ENCODE data around the gene MTERF4. TPM values are rescaled to one million over a fixed set of nuclear protein-coding genes. Genes with fewer than 3 reads are reported as not detected.

Gene MTERF4
- total and polyA plus RNA-seq, 8 donors: 14.0 to 36.8 (median 16.8) TPM

- peaks cover 7 to 21% (median 15%) of the 10 kb centered on the region in 3 donors for H3K4me1 ChIP-seq
- peaks cover 0 to 17% (median 0%) of the 10 kb centered on the region in 3 donors for H3K36me3 ChIP-seq
- intact Hi-C loops (cut with DNase I): no loop called here
- no peak for ATAC-seq
- TF ChIP-seq CTCF (IDR thresholded peaks at IDR 0.05): no peak
- FAIRE-seq: no peak
- H3K27me3 ChIP-seq: no peaks in the 10 kb centered on the region
- 21% methylated on average over 5 of the region's 5 CpGs for WGBS, 2 donors
- H3K9me3 ChIP-seq: no peaks in the 10 kb centered on the region
- peak in 1 of 6 donors; percentile 27 for DNase-seq
- H3K27ac ChIP-seq: peak overlapping the region in 2 of 4 donors; percentile 89 to 91
- H3K4me3 ChIP-seq: peak overlapping the region; percentile 76 to 94 (median 86)
Observed at GRCh38 chr2:241103176-241103595, 1.1 kb upstream of the MTERF4 start.

- Histone ChIP-seq H3K27me3 (no peaks in the 10 kb centered on the region), H3K36me3 (peaks cover 0 to 36% (median 7%) of the 10 kb centered on the region in 3 donors), H3K4me3 (no peak overlapping the region), H3K4me1 (peaks cover 7 to 21% (median 15%) of the 10 kb centered on the region in 3 donors), H3K9me3 (no peaks in the 10 kb centered on the region), H3K27ac (no peak overlapping the region)
- ATAC-seq: no peak
- 95 to 97% methylated on average over 5 of the region's 5 CpGs for WGBS, 2 donors
- FAIRE-seq: no peak
- intact Hi-C loops (cut with DNase I): no loop called here
- no peak for DNase-seq
- no peak for TF ChIP-seq CTCF (IDR thresholded peaks at IDR 0.05)
Observed at GRCh38 chr2:241099246-241099645, 2.8 kb downstream of the MTERF4 start.

GRCh38 chr2:241096979-241097378 lies 5.1 kb downstream of the MTERF4 start:
- Histone ChIP-seq H3K36me3 (peaks cover 0 to 52% (median 11%) of the 10 kb centered on the region in 3 donors), H3K27me3 (no peaks in the 10 kb centered on the region), H3K9me3 (no peaks in the 10 kb centered on the region), H3K4me1 (peaks cover 4 to 13% (median 8%) of the 10 kb centered on the region in 3 donors), H3K27ac (no peak overlapping the region), H3K4me3 (no peak overlapping the region)
- no peak for TF ChIP-seq CTCF (IDR thresholded peaks at IDR 0.05)
- 82 to 84% methylated on average over 8 of the region's 8 CpGs for WGBS, 2 donors
- FAIRE-seq: no peak
- intact Hi-C loops (cut with DNase I): no loop called here
- DNase-seq: no peak
- no peak for ATAC-seq

GRCh38 chr2:241095594-241096290 lies 6.3 kb downstream of the MTERF4 start:
- 84 to 87% methylated on average over 14 of the region's 14 CpGs for WGBS, 2 donors

More at GRCh38 chr2:241095594-241096290, 6.3 kb downstream of the MTERF4 start:
- ATAC-seq (no peak), DNase-seq (no peak), FAIRE-seq (no peak)
- Histone ChIP-seq H3K36me3 (peaks cover 0 to 58% (median 11%) of the 10 kb centered on the region in 3 donors), H3K4me3 (no peak overlapping the region), H3K27ac (no peak overlapping the region), H3K9me3 (no peaks in the 10 kb centered on the region), H3K4me1 (peaks cover 2 to 7% (median 3%) of the 10 kb centered on the region in 3 donors), H3K27me3 (no peaks in the 10 kb centered on the region)
- TF ChIP-seq CTCF (IDR thresholded peaks at IDR 0.05): no peak
- intact Hi-C loops (cut with DNase I): no loop called here

Measured in pancreas (tissue), 10 donors.